GM18499 (cell line): Measurements from ENCODE around the gene NKX6-1.

Source experiments
- ATAC-seq: cut with Tn5 transposase; IDR thresholded peaks from one replicate; pipeline ENCODE4 v1.9.1; 2021; ENCODE audit warnings: moderate number of reproducible peaks; ENCODE audit not compliant: insufficient read depth, unreplicated experiment

The NKX6-1 gene

GRCh38 chr4:84481077-84481859 is 17.8 kb downstream of the NKX6-1 start:
- ATAC-seq = no peak

GRCh38 chr4:84480082-84480481 is 19.0 kb downstream of the NKX6-1 start:
- no peak for ATAC-seq

GRCh38 chr4:84479663-84480062 is 19.4 kb downstream of the NKX6-1 start:
- no peak for ATAC-seq

- ATAC-seq = no peak
These were observed 21.4 kb downstream of the NKX6-1 start for GRCh38 chr4:84477738-84478137.

- ATAC-seq = no peak
These were observed 25.0 kb downstream of the NKX6-1 start for GRCh38 chr4:84474107-84474506.

GRCh38 chr4:84472154-84472553 is 26.9 kb downstream of the NKX6-1 start:
- no peak for ATAC-seq

- no peak for ATAC-seq
These were observed 28.8 kb downstream of the NKX6-1 start for GRCh38 chr4:84470204-84470785.

GRCh38 chr4:84467601-84468000 is 31.5 kb downstream of the NKX6-1 start:
- ATAC-seq = no peak

GRCh38 chr4:84459783-84460182 is 39.3 kb downstream of the NKX6-1 start:
- ATAC-seq = no peak

- ATAC-seq = no peak
These were observed 42.9 kb downstream of the NKX6-1 start for GRCh38 chr4:84456157-84456556.

GRCh38 chr4:84455697-84456096 is 43.4 kb downstream of the NKX6-1 start:
- no peak for ATAC-seq

GRCh38 chr4:84451546-84451945 is 47.5 kb downstream of the NKX6-1 start:
- ATAC-seq = no peak

- no peak for ATAC-seq
These were observed 55.6 kb downstream of the NKX6-1 start for GRCh38 chr4:84443523-84443922.

GRCh38 chr4:84442778-84443177 is 56.3 kb downstream of the NKX6-1 start:
- ATAC-seq = no peak
